ENCODE data around the gene HEPHL1. TPM values are rescaled to one million over a fixed set of nuclear protein-coding genes. Genes with fewer than 3 reads are reported as not detected.
A peak's percentile ranks its signal among the peaks of the same experiment; 100 is the strongest.

Gene HEPHL1
- total and polyA plus RNA-seq, 2 donors (not counting 1 experiment from before 2014, with no cell fraction given), result not detected

DNA sequence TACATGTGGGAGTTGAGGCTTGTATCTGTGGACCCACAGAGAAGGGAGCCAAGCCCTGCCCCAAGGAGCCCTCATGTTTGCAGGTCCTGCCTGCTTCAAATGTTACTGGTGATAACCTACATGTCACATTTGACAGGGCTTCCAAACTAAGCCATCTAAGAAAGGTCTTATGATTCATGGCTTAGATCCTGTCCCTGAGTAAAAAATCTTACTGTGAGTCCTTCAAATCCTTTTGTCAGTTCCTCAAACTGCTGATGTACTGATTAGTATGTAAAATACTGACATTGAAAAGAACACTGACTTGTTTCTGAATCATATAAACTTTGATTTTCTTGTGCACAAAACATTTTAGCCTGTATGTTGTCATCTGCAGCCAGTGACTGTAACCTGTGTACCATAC is 106.5 kb downstream of the HEPHL1 start:
- ChIA-PET CTCF (interaction anchor here (2.1 kb wide), 1 partner anchor 23 kb away, joined by 5 read pairs; no protein-coding TSS in a partner anchor), POLR2A (no interaction called here)
- Histone ChIP-seq H3K27me3 (replicated peaks in 1 of 4; ENCODE audit: control extremely low read depth in 1 of 4, control insufficient read depth in 3 of 4, insufficient read depth in 4 of 4, low read length in 3 of 4) (no peaks in the 10 kb centered on the region), H3K4me2 (replicated peaks; ENCODE audit: low read depth, low read length, poor library complexity, severe bottlenecking) (peak overlapping the region; percentile 82), H3K4me3 (ENCODE audit: control extremely low read depth in 1 of 5, extremely low read depth in 1 of 5, insufficient read depth in 1 of 5, low read depth in 2 of 5, low read length in 4 of 5) (peak overlapping the region in 3 of 5 experiments; percentile 73 to 92 (median 89)), H2AFZ (ENCODE audit: insufficient read depth, low read depth, low read length, poor library complexity, severe bottlenecking) (peak overlapping the region; percentile 90), H3K9me3 (ENCODE audit: control extremely low read depth in 1 of 3, control insufficient read depth in 2 of 3, insufficient read depth in 1 of 3, low read length in 2 of 3) (peaks cover 0 to 4% (median 4%) of the 10 kb centered on the region in 3 donors), H3K36me3 (replicated peaks in 1 of 2; ENCODE audit: control extremely low read depth in 1 of 2, control insufficient read depth in 1 of 2, extremely low read depth in 1 of 2, insufficient read depth in 2 of 2, low read length in 1 of 2) (no peaks in the 10 kb centered on the region), H3K27ac (ENCODE audit: low read length in 2 of 2) (peak overlapping the region in 1 of 2 donors; percentile 81), H4K20me1 (ENCODE audit: control insufficient read depth, insufficient read depth, low read length, poor library complexity, severe bottlenecking) (peaks cover 6% of the 10 kb centered on the region), H3K79me2 (ENCODE audit: control insufficient read depth, insufficient read depth, low read length) (peaks cover 54% of the 10 kb centered on the region), H3K9ac (ENCODE audit: low read length) (peak overlapping the region; percentile 83), H3K4me1 (ENCODE audit: control insufficient read depth in 2 of 2, insufficient read depth in 2 of 2, low read length in 2 of 2) (peaks cover 25 to 37% of the 10 kb centered on the region in 2 donors)
- Mint-ChIP-seq H3K27ac (peak overlapping the region; percentile 91), H3K4me3 (no peak overlapping the region), H3K4me1 (peaks cover 17% of the 10 kb centered on the region), H3K27me3 (no peaks in the 10 kb centered on the region), H3K9me3 (ENCODE audit: insufficient read depth) (no peaks in the 10 kb centered on the region)
- TF ChIP-seq EZH2 (IDR thresholded peaks at IDR 0.05; ENCODE audit: borderline replicate concordance, insufficient read depth, low read depth, low read length, poor library complexity, severe bottlenecking), result no peak
- TF ChIP-seq, protein P1, sequence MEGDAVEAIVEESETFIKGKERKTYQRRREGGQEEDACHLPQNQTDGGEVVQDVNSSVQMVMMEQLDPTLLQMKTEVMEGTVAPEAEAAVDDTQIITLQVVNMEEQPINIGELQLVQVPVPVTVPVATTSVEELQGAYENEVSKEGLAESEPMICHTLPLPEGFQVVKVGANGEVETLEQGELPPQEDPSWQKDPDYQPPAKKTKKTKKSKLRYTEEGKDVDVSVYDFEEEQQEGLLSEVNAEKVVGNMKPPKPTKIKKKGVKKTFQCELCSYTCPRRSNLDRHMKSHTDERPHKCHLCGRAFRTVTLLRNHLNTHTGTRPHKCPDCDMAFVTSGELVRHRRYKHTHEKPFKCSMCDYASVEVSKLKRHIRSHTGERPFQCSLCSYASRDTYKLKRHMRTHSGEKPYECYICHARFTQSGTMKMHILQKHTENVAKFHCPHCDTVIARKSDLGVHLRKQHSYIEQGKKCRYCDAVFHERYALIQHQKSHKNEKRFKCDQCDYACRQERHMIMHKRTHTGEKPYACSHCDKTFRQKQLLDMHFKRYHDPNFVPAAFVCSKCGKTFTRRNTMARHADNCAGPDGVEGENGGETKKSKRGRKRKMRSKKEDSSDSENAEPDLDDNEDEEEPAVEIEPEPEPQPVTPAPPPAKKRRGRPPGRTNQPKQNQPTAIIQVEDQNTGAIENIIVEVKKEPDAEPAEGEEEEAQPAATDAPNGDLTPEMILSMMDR (IDR thresholded peaks at IDR 0.05), result no peak
- ATAC-seq (ENCODE audit: low read depth) (no peak), DNase-seq (no peak)
- intact Hi-C loops (cut with micrococcal nuclease), result loop anchor here (2.0 to 5.0 kb wide), 2 partner anchors 365 to 930 kb away; partner anchors contain the start of genes ANKRD49, MRE11 and SLC36A4

DNA sequence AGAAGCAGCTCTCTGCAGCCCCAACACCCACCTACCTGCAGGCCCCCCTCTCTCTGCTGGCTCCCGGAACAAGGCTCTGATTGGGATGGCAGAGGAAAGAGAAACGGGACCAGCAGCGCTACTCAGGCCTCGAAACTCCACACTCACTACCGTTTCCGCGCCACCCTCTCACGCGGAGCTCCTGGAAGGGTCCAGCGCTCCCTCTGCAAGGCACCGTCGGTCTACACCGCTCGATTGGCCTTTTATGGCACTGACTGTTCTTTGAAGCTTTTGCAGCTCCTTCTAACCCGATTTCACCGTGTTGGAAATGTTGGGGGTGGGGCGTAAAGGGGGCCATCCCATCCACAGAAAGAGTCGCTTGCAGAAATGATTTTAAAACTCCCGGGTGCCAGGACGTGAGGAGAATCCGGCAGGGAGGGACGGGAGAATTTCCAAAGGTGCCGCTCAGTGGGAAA is 107.2 kb downstream of the HEPHL1 start:
- Histone ChIP-seq H3K27me3 (replicated peaks in 1 of 4; ENCODE audit: control extremely low read depth in 1 of 4, control insufficient read depth in 3 of 4, insufficient read depth in 4 of 4, low read length in 3 of 4) (no peaks in the 10 kb centered on the region), H3K36me3 (replicated peaks in 1 of 2; ENCODE audit: control extremely low read depth in 1 of 2, control insufficient read depth in 1 of 2, extremely low read depth in 1 of 2, insufficient read depth in 2 of 2, low read length in 1 of 2) (no peaks in the 10 kb centered on the region), H3K27ac (ENCODE audit: low read length in 2 of 2) (peak overlapping the region; percentile 81 to 90), H2AFZ (ENCODE audit: insufficient read depth, low read depth, low read length, poor library complexity, severe bottlenecking) (peak overlapping the region; percentile 90), H3K4me3 (ENCODE audit: control extremely low read depth in 1 of 5, extremely low read depth in 1 of 5, insufficient read depth in 1 of 5, low read depth in 2 of 5, low read length in 4 of 5) (peak overlapping the region; percentile 73 to 92 (median 89)), H3K9ac (ENCODE audit: low read length) (peak overlapping the region; percentile 83), H3K9me3 (ENCODE audit: control extremely low read depth in 1 of 3, control insufficient read depth in 2 of 3, insufficient read depth in 1 of 3, low read length in 2 of 3) (peaks cover 0 to 4% (median 4%) of the 10 kb centered on the region in 3 donors), H3K4me1 (ENCODE audit: control insufficient read depth in 2 of 2, insufficient read depth in 2 of 2, low read length in 2 of 2) (peaks cover 25 to 41% of the 10 kb centered on the region in 2 donors), H3K79me2 (ENCODE audit: control insufficient read depth, insufficient read depth, low read length) (peaks cover 54% of the 10 kb centered on the region), H4K20me1 (ENCODE audit: control insufficient read depth, insufficient read depth, low read length, poor library complexity, severe bottlenecking) (peaks cover 12% of the 10 kb centered on the region), H3K4me2 (replicated peaks; ENCODE audit: low read depth, low read length, poor library complexity, severe bottlenecking) (peak overlapping the region; percentile 82)
- Mint-ChIP-seq H3K27me3 (no peaks in the 10 kb centered on the region), H3K27ac (peak overlapping the region; percentile 91), H3K4me1 (peaks cover 23% of the 10 kb centered on the region), H3K9me3 (ENCODE audit: insufficient read depth) (no peaks in the 10 kb centered on the region), H3K4me3 (no peak overlapping the region)
- 0% methylated on average over 23 of the region's 23 CpGs for WGBS (ENCODE audit: insufficient coverage)
- ATAC-seq (ENCODE audit: low read depth) (peak; percentile 24), DNase-seq (no peak)
- POLR2A ChIA-PET, result interaction anchor here (0.7 to 1.3 kb wide), 2 partner anchors 344 to 387 kb away, joined by 3 to 5 read pairs; partner anchors contain the start of genes C11orf54, MED17 and TAF1D
- intact Hi-C loops (cut with micrococcal nuclease), result loop anchor here (2.0 to 5.0 kb wide), 2 partner anchors 364 to 931 kb away; partner anchors contain the start of genes ANKRD49, MRE11 and SLC36A4
- TF ChIP-seq, protein P1 (IDR thresholded peaks at IDR 0.05), result no peak
- TF ChIP-seq EZH2 (IDR thresholded peaks at IDR 0.05; ENCODE audit: borderline replicate concordance, insufficient read depth, low read depth, low read length, poor library complexity, severe bottlenecking), result no peak
- CTCF ChIA-PET, result interaction anchor here (0.9 to 2.1 kb wide), 3 partner anchors 23 to 386 kb away, joined by 3 to 5 read pairs (median 3); no protein-coding TSS in a partner anchor

All from B cell (primary cell).